Measurements from ENCODE around the gene RGL3. TPM values are rescaled to one million over a fixed set of nuclear protein-coding genes. Genes with fewer than 3 reads are reported as not detected.
"Not testable (repeated sequence)": the region's sequence is repeated elsewhere in the genome, so short reads cannot be mapped to it uniquely, and the experiment has no call there.

Gene RGL3
- total RNA-seq (not detected), polyA plus RNA-seq (not detected)

DNA sequence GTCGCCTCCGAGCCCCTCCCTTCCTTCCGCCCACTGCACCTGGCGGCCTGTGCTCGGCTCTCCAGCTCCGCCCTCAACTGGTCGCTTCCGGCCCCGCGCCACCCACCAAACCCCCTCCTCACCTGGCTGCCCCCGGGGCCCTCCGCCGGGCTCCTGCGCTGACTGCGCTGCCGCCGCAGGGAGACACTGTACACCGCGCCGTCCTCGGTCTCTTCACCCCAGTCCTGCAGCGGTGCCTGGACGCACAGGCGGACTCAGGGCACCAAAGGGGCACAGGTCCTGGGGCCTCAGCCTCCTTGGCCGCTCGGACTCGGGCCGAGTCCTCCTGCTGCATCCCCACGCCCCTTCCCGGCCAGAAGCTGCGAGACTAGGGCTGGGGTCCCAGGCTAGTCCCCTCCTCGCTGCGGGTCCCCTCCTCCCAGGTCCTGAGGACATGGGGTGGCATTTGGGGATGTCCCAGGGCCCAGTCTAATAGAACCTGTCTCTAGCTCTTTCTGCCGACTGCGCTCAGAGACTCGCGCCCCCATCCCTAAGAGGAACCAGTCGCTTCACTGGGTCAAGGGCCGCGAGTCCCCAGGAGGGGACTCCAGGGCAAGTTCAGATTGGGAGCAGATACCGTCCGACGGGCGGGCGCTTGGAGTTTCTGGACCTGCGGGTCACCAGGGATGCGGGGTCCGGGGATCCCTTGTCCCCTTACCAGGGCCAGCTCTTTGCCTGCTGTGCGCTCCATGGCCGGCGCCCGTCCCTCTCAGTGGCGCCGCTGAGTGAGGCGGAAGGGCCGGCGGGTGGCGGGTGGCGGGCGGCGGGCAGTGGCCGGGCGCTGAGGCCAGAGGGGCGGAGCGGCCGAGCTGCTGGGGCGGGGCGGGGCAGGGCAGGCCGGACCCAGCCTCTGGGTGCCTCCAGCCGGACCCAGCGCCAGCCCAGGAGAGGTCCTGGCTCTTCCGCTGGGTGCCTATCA is at the start of gene RGL3:
RGL3 (minus strand) TSS at position 766 of the 958 bp plus-strand sequence; CDS start at position 730, 36 bp downstream.
- Histone ChIP-seq H3K27me3 (ENCODE audit: insufficient read depth, low read length) (peaks cover 39% of the 10 kb centered on the region), H3K4me1 (ENCODE audit: insufficient read depth, low read length) (peaks cover 46% of the 10 kb centered on the region), H3K27ac (ENCODE audit: low read depth, low read length) (no peak within 1 kb of the TSS), H3K9me3 (ENCODE audit: control insufficient read depth in 1 of 2, low read length in 2 of 2) (no peaks in the 10 kb centered on the region), H3K4me3 (ENCODE audit: low read length in 2 of 2) (no peak within 1 kb of the TSS), H3K36me3 (ENCODE audit: insufficient read depth, low read length) (no peaks in the 10 kb centered on the region)
- no peak for DNase-seq
- intact Hi-C loops (cut with micrococcal nuclease), result no loop called here
- H3K27me3 Mint-ChIP-seq, result peaks cover 39 to 49% of the 10 kb centered on the region in 2 donors
- POLR2A ChIA-PET (ENCODE audit: partially characterized antibody), result no interaction called here
- peaks cover 15 to 45% (median 35%) of the 10 kb centered on the region in 4 donors for H3K4me1 Mint-ChIP-seq
- CTCF ChIA-PET (ENCODE audit: partially characterized antibody), result no interaction called here
- no peaks in the 10 kb centered on the region for H3K9me3 Mint-ChIP-seq
- H3K27ac Mint-ChIP-seq, result peak within 1 kb of the TSS in 1 of 7 donors; percentile 3
- peak within 1 kb of the TSS in 6 of 8 donors; percentile 2 to 55 (median 40) for H3K4me3 Mint-ChIP-seq
- no peaks in the 10 kb centered on the region for H3K36me3 Mint-ChIP-seq

- H3K36me3 Mint-ChIP-seq; intact Hi-C loops (cut with micrococcal nuclease); H3K27ac Mint-ChIP-seq; H3K36me3 ChIP-seq (ENCODE audit: insufficient read depth, low read length); H3K4me3 ChIP-seq (ENCODE audit: low read length in 2 of 2); H3K9me3 ChIP-seq (ENCODE audit: control insufficient read depth in 1 of 2, low read length in 2 of 2); DNase-seq; POLR2A ChIA-PET (ENCODE audit: partially characterized antibody); H3K27me3 ChIP-seq (ENCODE audit: insufficient read depth, low read length); H3K4me1 Mint-ChIP-seq; H3K9me3 Mint-ChIP-seq; H3K27ac ChIP-seq (ENCODE audit: low read depth, low read length); H3K4me3 Mint-ChIP-seq; H3K27me3 Mint-ChIP-seq; H3K4me1 ChIP-seq (ENCODE audit: insufficient read depth, low read length): not testable (repeated sequence)
- CTCF ChIA-PET (ENCODE audit: partially characterized antibody), result interaction anchor here (1.0 to 3.4 kb wide), 4 partner anchors 14 to 85 kb away, joined by 3 to 11 read pairs (median 3); no protein-coding TSS in a partner anchor
These were observed 49.2 kb upstream of the RGL3 start for GRCh38 chr19:11468266-11468845.

- H3K4me1 Mint-ChIP-seq, result peaks cover 0 to 4% (median 2%) of the 10 kb centered on the region in 4 donors
- DNase-seq, result no peak
- Histone ChIP-seq H3K9me3 (ENCODE audit: control insufficient read depth in 1 of 2, low read length in 2 of 2) (no peaks in the 10 kb centered on the region), H3K4me1 (ENCODE audit: insufficient read depth, low read length) (no peaks in the 10 kb centered on the region), H3K27ac (ENCODE audit: low read depth, low read length) (no peak overlapping the region), H3K4me3 (ENCODE audit: low read length in 2 of 2) (no peak overlapping the region), H3K36me3 (ENCODE audit: insufficient read depth, low read length) (no peaks in the 10 kb centered on the region), H3K27me3 (ENCODE audit: insufficient read depth, low read length) (no peaks in the 10 kb centered on the region)
- H3K9me3 Mint-ChIP-seq, result no peaks in the 10 kb centered on the region
- no peak overlapping the region for H3K27ac Mint-ChIP-seq
- CTCF ChIA-PET (ENCODE audit: partially characterized antibody), result no interaction called here
- no peak overlapping the region for H3K4me3 Mint-ChIP-seq
- H3K27me3 Mint-ChIP-seq, result peaks cover 3 to 4% of the 10 kb centered on the region in 2 donors
- intact Hi-C loops (cut with micrococcal nuclease), result no loop called here
- no peaks in the 10 kb centered on the region for H3K36me3 Mint-ChIP-seq
- POLR2A ChIA-PET (ENCODE audit: partially characterized antibody), result no interaction called here
These were observed 46.5 kb upstream of the RGL3 start for GRCh38 chr19:11465600-11465999.

- H3K36me3 Mint-ChIP-seq, result no peaks in the 10 kb centered on the region
- no peaks in the 10 kb centered on the region for H3K9me3 ChIP-seq (ENCODE audit: control insufficient read depth in 1 of 2, low read length in 2 of 2)
- peaks cover 11 to 12% of the 10 kb centered on the region in 2 donors for H3K27me3 Mint-ChIP-seq
- no peaks in the 10 kb centered on the region for H3K27me3 ChIP-seq (ENCODE audit: insufficient read depth, low read length)
- DNase-seq, result no peak
- CTCF ChIA-PET (ENCODE audit: partially characterized antibody), result no interaction called here
- no peak overlapping the region for H3K4me3 Mint-ChIP-seq
- no peaks in the 10 kb centered on the region for H3K36me3 ChIP-seq (ENCODE audit: insufficient read depth, low read length)
- intact Hi-C loops (cut with micrococcal nuclease), result no loop called here
- H3K4me3 ChIP-seq (ENCODE audit: low read length in 2 of 2), result no peak overlapping the region
- no peaks in the 10 kb centered on the region for H3K9me3 Mint-ChIP-seq
- no peak overlapping the region for H3K27ac ChIP-seq (ENCODE audit: low read depth, low read length)
- no peak overlapping the region for H3K27ac Mint-ChIP-seq
- POLR2A ChIA-PET (ENCODE audit: partially characterized antibody), result no interaction called here
- peaks cover 0 to 4% (median 2%) of the 10 kb centered on the region in 4 donors for H3K4me1 Mint-ChIP-seq
- H3K4me1 ChIP-seq (ENCODE audit: insufficient read depth, low read length), result no peaks in the 10 kb centered on the region
These were observed 45.5 kb upstream of the RGL3 start for GRCh38 chr19:11464333-11465265.

DNA sequence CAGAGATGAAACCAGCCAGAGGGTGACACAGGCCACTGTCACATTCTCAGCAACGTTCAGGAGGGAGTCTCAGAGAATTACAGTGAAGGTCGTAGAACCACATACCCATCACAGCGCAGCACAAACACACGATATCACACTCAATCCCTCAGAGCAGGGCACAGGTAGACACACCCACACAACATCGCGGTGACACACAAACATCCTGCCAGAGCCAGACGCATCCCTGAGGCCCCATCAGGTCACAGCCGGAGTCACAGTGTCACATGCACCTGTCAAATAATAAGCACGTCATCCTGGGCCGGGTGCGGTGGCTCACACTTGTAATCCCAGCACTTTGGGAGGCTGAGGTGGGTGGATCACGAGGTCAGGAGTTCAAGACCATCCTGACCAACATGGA is 44.3 kb upstream of the RGL3 start:
- H3K9me3 Mint-ChIP-seq, result no peaks in the 10 kb centered on the region
- no peaks in the 10 kb centered on the region for H3K4me1 ChIP-seq (ENCODE audit: insufficient read depth, low read length)
- H3K36me3 Mint-ChIP-seq, result no peaks in the 10 kb centered on the region
- H3K27ac ChIP-seq (ENCODE audit: low read depth, low read length), result no peak overlapping the region
- ChIA-PET POLR2A (ENCODE audit: partially characterized antibody) (no interaction called here), CTCF (ENCODE audit: partially characterized antibody) (no interaction called here)
- H3K4me1 Mint-ChIP-seq, result peaks cover 0 to 4% (median 2%) of the 10 kb centered on the region in 4 donors
- no peaks in the 10 kb centered on the region for H3K27me3 ChIP-seq (ENCODE audit: insufficient read depth, low read length)
- H3K4me3 Mint-ChIP-seq, result no peak overlapping the region
- H3K36me3 ChIP-seq (ENCODE audit: insufficient read depth, low read length), result no peaks in the 10 kb centered on the region
- no peak overlapping the region for H3K4me3 ChIP-seq (ENCODE audit: low read length in 2 of 2)
- H3K27me3 Mint-ChIP-seq, result peaks cover 10 to 12% of the 10 kb centered on the region in 2 donors
- peak in 4 of 5 donors; percentile 19 to 53 (median 44) for DNase-seq
- no peaks in the 10 kb centered on the region for H3K9me3 ChIP-seq (ENCODE audit: control insufficient read depth in 1 of 2, low read length in 2 of 2)
- H3K27ac Mint-ChIP-seq, result peak overlapping the region in 1 of 7 donors; percentile 79
- intact Hi-C loops (cut with micrococcal nuclease), result no loop called here

DNA sequence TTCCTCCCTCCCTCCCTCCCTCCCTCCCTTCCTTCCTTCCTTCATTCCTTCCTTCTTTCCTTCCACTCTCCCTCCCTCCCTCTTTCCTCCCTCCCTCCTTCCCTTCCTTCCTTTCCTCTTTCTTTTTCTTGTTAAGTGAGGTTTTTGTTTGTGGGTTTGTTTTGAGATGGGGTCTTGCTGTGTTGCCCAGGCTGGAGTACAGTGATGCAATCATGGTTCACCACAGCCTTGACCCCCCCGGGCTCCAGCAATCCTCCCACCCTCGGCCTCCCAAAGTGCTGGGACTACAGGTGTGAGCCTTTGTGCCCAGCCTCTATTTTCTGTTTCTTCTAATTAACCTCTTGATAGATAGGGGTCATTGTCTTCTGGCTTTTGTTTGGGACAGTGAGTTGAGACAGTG is 42.3 kb upstream of the RGL3 start:
- H3K27ac ChIP-seq (ENCODE audit: low read depth, low read length), result no peak overlapping the region
- Mint-ChIP-seq H3K4me1 (peaks cover 0 to 4% (median 2%) of the 10 kb centered on the region in 4 donors), H3K27ac (no peak overlapping the region), H3K9me3 (no peaks in the 10 kb centered on the region), H3K4me3 (no peak overlapping the region), H3K27me3 (peaks cover 10 to 13% of the 10 kb centered on the region in 2 donors), H3K36me3 (no peaks in the 10 kb centered on the region)
- intact Hi-C loops (cut with micrococcal nuclease), result no loop called here
- no peak overlapping the region for H3K4me3 ChIP-seq (ENCODE audit: low read length in 2 of 2)
- H3K36me3 ChIP-seq (ENCODE audit: insufficient read depth, low read length), result no peaks in the 10 kb centered on the region
- H3K9me3 ChIP-seq (ENCODE audit: control insufficient read depth in 1 of 2, low read length in 2 of 2), result no peaks in the 10 kb centered on the region
- no peaks in the 10 kb centered on the region for H3K4me1 ChIP-seq (ENCODE audit: insufficient read depth, low read length)
- H3K27me3 ChIP-seq (ENCODE audit: insufficient read depth, low read length), result no peaks in the 10 kb centered on the region
- ChIA-PET CTCF (ENCODE audit: partially characterized antibody) (interaction anchor here (0.6 to 0.7 kb wide), 2 partner anchors 21 to 157 kb away, joined by 3 read pairs; no protein-coding TSS in a partner anchor), POLR2A (ENCODE audit: partially characterized antibody) (no interaction called here)
- no peak for DNase-seq
